Neural progenitor cell (in vitro differentiated cells): Measurements from ENCODE around the gene TEF. TPM values are rescaled to one million over a fixed set of nuclear protein-coding genes. Genes with fewer than 3 reads are reported as not detected.
"Not testable (repeated sequence)": the region's sequence is repeated elsewhere in the genome, so short reads cannot be mapped to it uniquely, and the experiment has no call there.

ENCODE experiments used
- DNase-seq: peaks from one replicate; pipeline ENCODE4 v3.0.0-alpha.2; 2016; ENCODE audit warnings: low spot score
- H2AFZ ChIP-seq: fragments of 200-600 bp; sonication (generic); replicated peaks from 2 replicates; pipeline ENCODE4 v1.6.1; 2016; ENCODE audit warnings: antibody characterized with exemption
- H3F3A ChIP-seq: fragments of 200-600 bp; sonication (generic); 2 replicates; pipeline ENCODE4 v1.6.1; 2016; ENCODE audit warnings: antibody characterized with exemption, low read depth
- H3K27ac ChIP-seq: fragments of 200-600 bp; sonication (generic); 2 replicates; pipeline ENCODE4 v1.5.1; 2016; ENCODE audit warnings: mild to moderate bottlenecking
- H3K27me3 ChIP-seq: fragments of 200-600 bp; sonication (generic); 2 replicates; pipeline ENCODE4 v1.6.1; 2016; ENCODE audit warnings: mild to moderate bottlenecking, moderate library complexity
- H3K36me3 ChIP-seq: fragments of 200-600 bp; sonication (generic); 2 replicates; pipeline ENCODE4 v1.5.1; 2016
- H3K4me1 ChIP-seq: fragments of 200-600 bp; sonication (generic); 2 replicates; pipeline ENCODE4 v1.6.1; 2016; ENCODE audit warnings: mixed run types
- H3K4me2 ChIP-seq: fragments of 200-600 bp; sonication (generic); 2 replicates; pipeline ENCODE4 v1.6.1; 2016
- H3K4me3 ChIP-seq: fragments of 200-600 bp; sonication (generic); 2 replicates; pipeline ENCODE4 v1.5.1; 2016
- H3K79me2 ChIP-seq: fragments of 200-600 bp; sonication (generic); 2 replicates; pipeline ENCODE4 v1.6.1; 2016; ENCODE audit warnings: low read depth
- H3K9ac ChIP-seq: fragments of 200-600 bp; sonication (generic); 2 replicates; pipeline ENCODE4 v1.6.1; 2016
- H3K9me3 ChIP-seq: fragments of 200-600 bp; sonication (generic); 2 replicates; pipeline ENCODE4 v1.5.1; 2016; ENCODE audit warnings: low read depth
- H4K20me1 ChIP-seq: fragments of 200-600 bp; sonication (generic); 2 replicates; pipeline ENCODE4 v1.6.1; 2016; ENCODE audit warnings: low read depth
- H3K27ac Mint-ChIP-seq: 3 replicates; pipeline ENCODE4 v1.8.0; 2021; ENCODE audit warnings: mixed read lengths
- H3K27me3 Mint-ChIP-seq: 2 replicates; pipeline ENCODE4 v1.8.0; 2022; ENCODE audit warnings: low read depth, mild to moderate bottlenecking, inconsistent platforms, moderate library complexity, mixed read lengths; ENCODE audit not compliant: insufficient read depth
- H3K36me3 Mint-ChIP-seq: 3 replicates; pipeline ENCODE4 v1.8.0; 2021; ENCODE audit warnings: mixed read lengths
- H3K4me1 Mint-ChIP-seq: 3 replicates; pipeline ENCODE4 v1.8.0; 2021; ENCODE audit warnings: mixed read lengths
- H3K4me3 Mint-ChIP-seq: 3 replicates; pipeline ENCODE4 v1.8.0; 2021; ENCODE audit warnings: mild to moderate bottlenecking, moderate library complexity, mixed read lengths
- H3K9me3 Mint-ChIP-seq: 3 replicates; pipeline ENCODE4 v1.8.0; 2020; ENCODE audit warnings: mixed read lengths
- EZH2 ChIP-seq: fragments of 200-600 bp; sonication (generic); IDR thresholded peaks from 2 replicates; pipeline ENCODE4 v1.6.1; 2017; ENCODE audit warnings: antibody characterized with exemption, mild to moderate bottlenecking, moderate library complexity
- EZH2phosphoT487 ChIP-seq: fragments of 200-600 bp; sonication (generic); IDR thresholded peaks from 2 replicates; pipeline ENCODE4 v1.6.1; 2017; ENCODE audit warnings: antibody characterized with exemption
- total RNA-seq: library from RNA; depleted of rRNA; stranded (reverse); fragments of >200 nt; gene quantifications from 2 replicates; pipeline ENCODE4 v1.2.3, GENCODE V29; 2015; ENCODE audit warnings: low replicate concordance
- TF ChIP-seq, protein P1 (sequence below): fragments of 200-600 bp; sonication (generic); IDR thresholded peaks from 2 replicates; pipeline ENCODE4 v1.5.1; 2017; ENCODE audit warnings: antibody characterized with exemption, mild to moderate bottlenecking

The TEF gene
- total RNA-seq, 1 donor from 2014 or later = 11.0 TPM

DNA sequence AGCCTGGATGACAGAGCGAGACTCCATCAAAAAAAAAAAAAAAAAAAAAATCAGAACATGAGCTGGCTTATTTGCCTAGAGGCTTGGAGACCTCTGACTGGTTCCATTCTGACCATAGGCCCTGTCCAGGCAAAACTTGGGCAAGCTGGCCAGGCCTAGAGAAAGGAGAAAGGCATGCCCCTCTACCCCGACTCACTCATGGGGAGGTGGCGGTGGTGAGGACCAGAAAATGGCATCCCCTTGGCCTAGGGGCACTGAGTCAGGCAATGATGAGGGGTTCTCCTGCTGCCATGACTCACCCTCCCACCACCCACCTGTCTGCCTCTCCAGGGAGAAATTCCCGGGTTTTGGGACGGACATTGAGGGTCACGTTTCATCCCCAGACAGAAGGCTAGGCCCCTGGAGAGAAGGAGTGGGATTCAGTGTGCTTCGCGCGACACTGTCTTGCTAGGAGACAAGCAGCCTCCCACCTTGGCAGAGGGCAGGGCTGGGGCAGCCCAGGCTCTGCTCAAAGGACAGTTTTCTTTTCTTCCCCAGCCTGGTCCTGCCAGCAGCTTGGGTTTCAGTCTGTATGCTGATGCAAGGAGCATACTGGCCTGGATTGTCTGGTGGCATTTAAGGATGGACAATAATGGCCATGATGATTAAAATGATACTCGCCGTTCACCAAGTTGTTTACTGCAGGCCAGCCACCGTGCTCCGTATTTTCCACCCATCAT lies 47.6 kb downstream of the TEF start:
- H2AFZ ChIP-seq = no peak overlapping the region
- no peaks in the 10 kb centered on the region for H3K36me3 ChIP-seq
- peaks cover 17% of the 10 kb centered on the region for H3K36me3 Mint-ChIP-seq
- peaks cover 4% of the 10 kb centered on the region for H3K79me2 ChIP-seq
- H3F3A ChIP-seq = peaks cover 17% of the 10 kb centered on the region
- TF ChIP-seq EZH2phosphoT487 (no peak), EZH2 (no peak)
- TF ChIP-seq, protein P1, sequence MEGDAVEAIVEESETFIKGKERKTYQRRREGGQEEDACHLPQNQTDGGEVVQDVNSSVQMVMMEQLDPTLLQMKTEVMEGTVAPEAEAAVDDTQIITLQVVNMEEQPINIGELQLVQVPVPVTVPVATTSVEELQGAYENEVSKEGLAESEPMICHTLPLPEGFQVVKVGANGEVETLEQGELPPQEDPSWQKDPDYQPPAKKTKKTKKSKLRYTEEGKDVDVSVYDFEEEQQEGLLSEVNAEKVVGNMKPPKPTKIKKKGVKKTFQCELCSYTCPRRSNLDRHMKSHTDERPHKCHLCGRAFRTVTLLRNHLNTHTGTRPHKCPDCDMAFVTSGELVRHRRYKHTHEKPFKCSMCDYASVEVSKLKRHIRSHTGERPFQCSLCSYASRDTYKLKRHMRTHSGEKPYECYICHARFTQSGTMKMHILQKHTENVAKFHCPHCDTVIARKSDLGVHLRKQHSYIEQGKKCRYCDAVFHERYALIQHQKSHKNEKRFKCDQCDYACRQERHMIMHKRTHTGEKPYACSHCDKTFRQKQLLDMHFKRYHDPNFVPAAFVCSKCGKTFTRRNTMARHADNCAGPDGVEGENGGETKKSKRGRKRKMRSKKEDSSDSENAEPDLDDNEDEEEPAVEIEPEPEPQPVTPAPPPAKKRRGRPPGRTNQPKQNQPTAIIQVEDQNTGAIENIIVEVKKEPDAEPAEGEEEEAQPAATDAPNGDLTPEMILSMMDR = no peak
- no peaks in the 10 kb centered on the region for H3K27me3 ChIP-seq
- H3K4me1 ChIP-seq = no peaks in the 10 kb centered on the region
- H3K9me3 ChIP-seq = no peaks in the 10 kb centered on the region
- peaks cover 31% of the 10 kb centered on the region for H4K20me1 ChIP-seq
- H3K9ac ChIP-seq = no peak overlapping the region
- H3K4me3 Mint-ChIP-seq = no peak overlapping the region
- DNase-seq = no peak
- no peak overlapping the region for H3K27ac Mint-ChIP-seq
- no peak overlapping the region for H3K27ac ChIP-seq
- H3K4me2 ChIP-seq = no peak overlapping the region
- H3K4me1 Mint-ChIP-seq = no peaks in the 10 kb centered on the region
- no peak overlapping the region for H3K4me3 ChIP-seq
- peaks cover 5% of the 10 kb centered on the region for H3K27me3 Mint-ChIP-seq
- no peaks in the 10 kb centered on the region for H3K9me3 Mint-ChIP-seq

DNA sequence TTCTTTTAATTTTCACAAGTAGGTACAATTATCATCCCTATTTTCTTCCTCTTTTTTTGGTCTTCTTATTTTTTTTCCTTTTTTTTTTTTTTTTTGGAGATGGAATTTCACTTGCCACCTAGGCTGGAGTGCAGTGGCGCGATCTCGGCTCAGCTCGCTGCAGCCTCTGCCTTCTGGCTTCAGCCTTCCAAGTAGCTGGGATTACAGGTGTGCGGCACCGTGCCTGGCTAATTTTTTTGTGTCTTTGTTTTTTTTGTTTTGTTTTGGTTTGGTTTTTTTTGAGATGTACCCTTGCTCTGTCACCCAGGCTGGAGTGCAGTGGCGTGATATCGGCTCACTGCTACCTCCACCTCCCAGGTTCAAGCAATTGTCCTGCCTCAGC lies 48.2 kb downstream of the TEF start:
- H3K9me3 ChIP-seq = no peaks in the 10 kb centered on the region
- Mint-ChIP-seq H3K4me1 (no peaks in the 10 kb centered on the region), H3K27ac (no peak overlapping the region), H3K27me3 (peaks cover 5% of the 10 kb centered on the region), H3K9me3 (no peaks in the 10 kb centered on the region), H3K4me3 (no peak overlapping the region), H3K36me3 (peaks cover 17% of the 10 kb centered on the region)
- no peak overlapping the region for H3K4me3 ChIP-seq
- H3K27ac ChIP-seq = no peak overlapping the region
- TF ChIP-seq EZH2phosphoT487 (no peak), EZH2 (no peak)
- H4K20me1 ChIP-seq = peaks cover 36% of the 10 kb centered on the region
- DNase-seq = no peak
- no peaks in the 10 kb centered on the region for H3K36me3 ChIP-seq
- no peak overlapping the region for H2AFZ ChIP-seq
- H3K4me2 ChIP-seq = no peak overlapping the region
- H3K9ac ChIP-seq = no peak overlapping the region
- peaks cover 6% of the 10 kb centered on the region for H3K79me2 ChIP-seq
- H3F3A ChIP-seq = peaks cover 17% of the 10 kb centered on the region
- H3K4me1 ChIP-seq = no peaks in the 10 kb centered on the region
- H3K27me3 ChIP-seq = no peaks in the 10 kb centered on the region

DNA sequence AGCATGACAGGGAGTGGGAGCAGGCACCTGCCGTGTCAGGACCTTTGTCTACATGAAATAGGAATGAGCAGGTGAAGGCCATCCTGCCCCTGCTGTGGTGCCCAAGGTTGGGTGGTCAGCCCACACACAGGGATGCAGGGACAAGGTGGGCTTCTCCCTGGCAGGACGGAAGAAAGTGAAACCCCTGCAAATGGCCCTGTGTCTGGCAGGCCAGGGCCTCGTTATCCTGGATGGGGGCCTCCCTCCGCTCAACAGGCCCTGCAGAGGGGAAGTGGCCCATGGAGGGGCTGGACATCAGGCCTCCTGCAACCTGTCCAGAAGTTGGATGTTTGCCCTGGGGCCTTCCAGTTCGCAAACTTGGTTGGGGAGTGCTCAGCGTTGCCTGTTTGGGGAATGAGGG lies 49.9 kb downstream of the TEF start:
- Histone ChIP-seq H3K4me2 (no peak overlapping the region), H3K4me3 (no peak overlapping the region), H3K79me2 (peaks cover 23% of the 10 kb centered on the region), H3K27ac (no peak overlapping the region), H3K9me3 (no peaks in the 10 kb centered on the region), H3K27me3 (no peaks in the 10 kb centered on the region), H4K20me1 (peaks cover 53% of the 10 kb centered on the region), H3K36me3 (no peaks in the 10 kb centered on the region), H2AFZ (no peak overlapping the region), H3K9ac (no peak overlapping the region), H3K4me1 (no peaks in the 10 kb centered on the region), H3F3A (peaks cover 20% of the 10 kb centered on the region)
- Mint-ChIP-seq H3K4me3 (no peak overlapping the region), H3K27ac (no peak overlapping the region), H3K4me1 (no peaks in the 10 kb centered on the region), H3K36me3 (peaks cover 26% of the 10 kb centered on the region), H3K27me3 (peaks cover 5% of the 10 kb centered on the region), H3K9me3 (no peaks in the 10 kb centered on the region)
- DNase-seq = no peak
- TF ChIP-seq, protein P1 = no peak

DNA sequence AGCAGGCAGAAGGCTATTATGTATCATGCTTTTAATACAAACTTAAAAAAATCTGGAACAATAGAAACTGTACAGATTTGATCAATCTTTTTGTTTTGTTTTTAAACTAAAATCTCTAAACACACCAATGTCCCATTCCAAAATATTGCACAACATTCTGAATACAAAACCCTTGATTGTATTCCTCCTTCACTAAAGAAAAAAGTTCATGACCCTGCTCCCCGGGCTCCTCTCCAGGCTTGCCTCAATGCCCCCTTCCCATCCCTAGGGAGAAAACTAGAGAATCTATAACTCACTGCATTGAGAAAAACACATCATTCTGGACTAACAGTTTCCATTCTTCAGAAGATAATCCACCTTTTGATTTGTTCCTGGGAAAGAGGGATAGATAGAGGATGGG lies 51.7 kb downstream of the TEF start:
- not testable (repeated sequence) for H3K9ac ChIP-seq, H3K4me3 ChIP-seq, H3K27me3 ChIP-seq, H3K9me3 ChIP-seq, H3K4me3 Mint-ChIP-seq, H3K27ac Mint-ChIP-seq, H3K4me1 ChIP-seq, H3K36me3 ChIP-seq, H3K4me2 ChIP-seq, H3K9me3 Mint-ChIP-seq, H3K27me3 Mint-ChIP-seq, H2AFZ ChIP-seq, H3K27ac ChIP-seq, H3K4me1 Mint-ChIP-seq, DNase-seq
- peaks cover 41% of the 10 kb centered on the region for H3K79me2 ChIP-seq
- peaks cover 72% of the 10 kb centered on the region for H4K20me1 ChIP-seq
- H3F3A ChIP-seq = peaks cover 20% of the 10 kb centered on the region
- peaks cover 30% of the 10 kb centered on the region for H3K36me3 Mint-ChIP-seq

DNA sequence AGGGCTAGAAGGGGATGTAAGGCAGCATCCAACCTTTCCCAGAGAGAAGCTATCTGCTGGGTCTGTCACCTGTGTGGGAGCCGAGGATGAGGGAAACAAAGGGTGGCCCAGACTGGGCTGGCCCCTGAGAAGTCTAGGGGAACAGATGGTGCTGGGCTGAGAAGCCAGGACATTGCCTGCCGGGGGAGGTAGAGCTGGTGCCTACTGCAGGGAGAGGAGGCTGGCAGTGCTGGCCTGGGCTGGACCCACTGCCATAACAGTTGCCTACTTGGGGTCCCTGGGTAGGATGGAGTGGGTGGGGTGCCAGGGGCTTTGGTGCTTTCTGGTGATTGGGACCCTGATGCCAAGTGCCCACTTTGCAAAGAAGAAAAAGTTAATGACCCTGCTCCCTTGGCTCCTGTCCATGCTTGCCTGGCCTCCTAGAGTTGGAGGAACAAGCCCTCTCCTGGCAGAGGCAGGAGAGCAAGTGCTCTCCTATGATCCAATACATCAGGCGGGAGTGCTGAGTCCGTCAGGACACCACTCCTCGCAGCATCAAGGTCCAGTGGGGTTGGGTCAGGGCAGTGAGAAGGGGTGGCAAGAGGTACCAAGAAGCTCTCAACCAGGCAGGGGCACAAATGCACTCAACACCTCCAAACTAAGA lies 52.7 kb downstream of the TEF start:
- not testable (repeated sequence) for H3K4me3 ChIP-seq, H3K4me3 Mint-ChIP-seq, H3K4me2 ChIP-seq, H3K4me1 ChIP-seq, H3K27me3 Mint-ChIP-seq, H2AFZ ChIP-seq, H3K9me3 Mint-ChIP-seq, H3K9ac ChIP-seq, H3K9me3 ChIP-seq, DNase-seq, H3K27ac Mint-ChIP-seq, H3K36me3 ChIP-seq, H3K27me3 ChIP-seq, H3K4me1 Mint-ChIP-seq, H3K27ac ChIP-seq
- Histone ChIP-seq H3F3A (peaks cover 24% of the 10 kb centered on the region), H4K20me1 (peaks cover 82% of the 10 kb centered on the region), H3K79me2 (peaks cover 51% of the 10 kb centered on the region)
- H3K36me3 Mint-ChIP-seq = peaks cover 30% of the 10 kb centered on the region
